ENCODE measurements around the gene TOR4A.

Gene TOR4A

DNA sequence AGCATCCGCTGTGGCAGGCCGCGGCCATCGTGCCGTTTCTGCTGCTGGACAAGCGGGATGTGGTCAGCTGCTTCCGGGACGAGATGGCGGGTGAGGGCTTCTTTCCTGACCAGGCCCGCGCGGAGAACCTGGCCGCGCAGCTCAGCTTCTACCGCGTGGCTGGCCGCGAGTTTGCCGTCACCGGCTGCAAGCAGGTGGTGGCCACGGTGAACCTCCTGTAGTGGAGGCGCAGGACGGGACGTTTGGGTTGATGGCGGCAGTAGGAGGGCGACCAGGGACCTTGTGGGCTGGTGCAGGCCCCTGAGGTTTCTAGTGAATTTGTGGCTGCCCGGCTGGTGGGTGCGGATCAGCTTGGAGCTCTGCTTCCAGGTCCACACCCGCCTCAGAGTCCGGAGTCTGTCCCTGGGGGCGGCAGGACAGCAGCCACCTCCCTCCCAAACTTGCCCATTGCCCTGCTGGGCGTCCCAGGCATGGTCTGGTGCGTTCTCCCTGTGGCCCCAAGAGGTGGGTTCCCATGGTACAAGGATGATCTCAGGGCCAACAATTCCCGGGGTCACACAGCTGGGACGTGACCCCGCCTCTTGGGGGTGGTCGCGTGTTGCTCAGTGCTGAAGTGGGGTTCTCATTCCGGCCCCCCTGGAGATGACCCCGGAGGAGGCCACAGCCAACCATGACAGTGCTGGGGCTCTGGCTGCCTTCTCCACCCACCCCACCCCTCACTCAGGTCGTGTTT, 2.4 kb downstream of the TOR4A start:
- no peak overlapping the region for H3K4me3 ChIP-seq (replicated peaks in 1 of 2; ENCODE audit: low read depth in 2 of 2, low read length in 2 of 2)
- no peak for DNase-seq (ENCODE audit: low read depth in 2 of 2)
- TF ChIP-seq, protein P1, sequence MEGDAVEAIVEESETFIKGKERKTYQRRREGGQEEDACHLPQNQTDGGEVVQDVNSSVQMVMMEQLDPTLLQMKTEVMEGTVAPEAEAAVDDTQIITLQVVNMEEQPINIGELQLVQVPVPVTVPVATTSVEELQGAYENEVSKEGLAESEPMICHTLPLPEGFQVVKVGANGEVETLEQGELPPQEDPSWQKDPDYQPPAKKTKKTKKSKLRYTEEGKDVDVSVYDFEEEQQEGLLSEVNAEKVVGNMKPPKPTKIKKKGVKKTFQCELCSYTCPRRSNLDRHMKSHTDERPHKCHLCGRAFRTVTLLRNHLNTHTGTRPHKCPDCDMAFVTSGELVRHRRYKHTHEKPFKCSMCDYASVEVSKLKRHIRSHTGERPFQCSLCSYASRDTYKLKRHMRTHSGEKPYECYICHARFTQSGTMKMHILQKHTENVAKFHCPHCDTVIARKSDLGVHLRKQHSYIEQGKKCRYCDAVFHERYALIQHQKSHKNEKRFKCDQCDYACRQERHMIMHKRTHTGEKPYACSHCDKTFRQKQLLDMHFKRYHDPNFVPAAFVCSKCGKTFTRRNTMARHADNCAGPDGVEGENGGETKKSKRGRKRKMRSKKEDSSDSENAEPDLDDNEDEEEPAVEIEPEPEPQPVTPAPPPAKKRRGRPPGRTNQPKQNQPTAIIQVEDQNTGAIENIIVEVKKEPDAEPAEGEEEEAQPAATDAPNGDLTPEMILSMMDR (IDR thresholded peaks at IDR 0.05; ENCODE audit: low read depth, low read length): no peak

DNA sequence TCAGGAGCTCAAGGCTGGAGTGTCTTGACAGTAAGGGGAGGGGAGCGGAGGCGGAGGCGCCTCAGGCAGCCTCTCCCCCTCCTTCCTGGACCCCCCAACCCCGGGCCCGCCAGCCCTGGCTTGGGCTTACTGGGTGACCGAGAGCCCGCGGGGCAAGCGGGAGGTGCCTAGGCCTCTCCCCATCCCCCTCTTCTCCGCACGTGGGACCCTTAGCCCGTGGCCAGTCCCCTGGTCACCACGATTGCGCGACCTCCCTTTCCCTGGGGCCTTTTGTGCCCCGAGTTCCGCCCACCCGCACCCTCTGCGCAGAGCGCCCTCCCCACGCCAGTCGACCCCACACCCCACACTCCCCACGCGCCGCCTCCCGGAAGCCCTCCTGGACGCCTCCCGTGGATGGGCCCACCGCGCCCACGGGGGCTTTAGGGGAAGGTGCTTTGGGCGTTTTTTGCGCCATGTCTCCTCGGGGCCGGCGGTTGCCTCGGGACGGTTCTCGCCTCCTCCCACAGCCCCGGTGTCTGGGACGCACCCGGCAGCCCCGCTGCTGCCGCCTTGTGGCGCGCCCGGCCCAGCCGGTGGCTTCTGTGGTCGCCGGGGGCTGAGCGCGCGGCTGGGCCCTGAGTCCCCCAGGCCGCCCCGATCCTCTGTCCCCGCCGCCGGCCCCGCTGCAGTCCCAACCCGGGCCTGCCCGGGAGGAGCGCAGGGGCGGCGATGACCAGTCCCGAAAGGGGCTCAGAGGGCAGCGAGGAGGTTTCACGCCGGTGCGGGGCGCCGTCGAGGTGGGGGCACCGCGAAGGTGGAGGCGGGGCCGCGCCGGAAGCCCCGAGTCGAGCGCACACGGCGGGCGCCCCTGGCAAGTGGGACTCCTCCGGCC, 3.2 kb downstream of the TOR4A start:
- TF ChIP-seq, protein P1 (IDR thresholded peaks at IDR 0.05; ENCODE audit: low read depth, low read length): peak; percentile 11
- peak overlapping the region in 1 of 2 donors; percentile 19 for H3K4me3 ChIP-seq (replicated peaks in 1 of 2; ENCODE audit: low read depth in 2 of 2, low read length in 2 of 2)
- DNase-seq (ENCODE audit: low read depth in 2 of 2): peak in 1 of 2 donors; percentile 51

DNA sequence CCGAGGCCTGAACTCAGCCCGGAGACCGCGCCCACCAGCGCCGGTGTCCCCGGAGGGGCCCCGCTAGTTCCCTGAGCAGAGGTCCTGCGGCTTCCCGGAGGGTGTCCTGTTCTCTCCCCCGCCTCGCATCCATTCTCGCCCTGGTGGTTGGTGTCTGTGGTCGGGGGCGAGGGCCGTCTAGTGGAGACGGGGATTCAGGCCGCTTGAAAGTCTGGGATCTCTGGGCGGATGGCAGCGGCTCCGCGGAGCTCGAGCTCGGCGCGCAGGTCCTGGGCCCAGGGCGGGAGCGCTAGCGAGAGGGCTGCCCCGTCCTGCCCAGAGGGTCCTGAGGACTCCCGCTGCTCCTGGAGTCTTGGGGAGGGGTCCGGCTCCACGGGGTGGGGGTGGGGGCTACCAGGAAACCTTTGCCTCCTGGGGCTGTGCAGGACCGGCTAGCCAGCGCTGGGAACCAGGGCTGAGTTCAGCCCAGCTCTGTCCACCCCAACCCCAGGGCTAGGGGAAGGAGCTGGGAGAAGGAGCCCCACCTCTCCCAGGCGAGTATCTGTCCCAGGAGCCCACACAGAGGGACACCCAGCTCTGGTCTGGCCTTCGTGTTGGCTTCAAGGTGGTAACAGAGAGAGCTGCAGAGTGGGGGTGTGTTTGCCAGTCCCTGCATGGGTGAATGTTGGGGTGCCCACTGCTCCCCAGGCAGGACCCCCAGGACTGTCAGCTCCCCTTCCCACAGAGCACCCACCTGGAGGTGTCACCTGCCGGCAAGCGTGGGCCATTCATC, 4.0 kb downstream of the TOR4A start:
- TF ChIP-seq, protein P1 (IDR thresholded peaks at IDR 0.05; ENCODE audit: low read depth, low read length): no peak
- DNase-seq (ENCODE audit: low read depth in 2 of 2): no peak
- H3K4me3 ChIP-seq (replicated peaks in 1 of 2; ENCODE audit: low read depth in 2 of 2, low read length in 2 of 2): peak overlapping the region in 1 of 2 donors; percentile 5

DNA sequence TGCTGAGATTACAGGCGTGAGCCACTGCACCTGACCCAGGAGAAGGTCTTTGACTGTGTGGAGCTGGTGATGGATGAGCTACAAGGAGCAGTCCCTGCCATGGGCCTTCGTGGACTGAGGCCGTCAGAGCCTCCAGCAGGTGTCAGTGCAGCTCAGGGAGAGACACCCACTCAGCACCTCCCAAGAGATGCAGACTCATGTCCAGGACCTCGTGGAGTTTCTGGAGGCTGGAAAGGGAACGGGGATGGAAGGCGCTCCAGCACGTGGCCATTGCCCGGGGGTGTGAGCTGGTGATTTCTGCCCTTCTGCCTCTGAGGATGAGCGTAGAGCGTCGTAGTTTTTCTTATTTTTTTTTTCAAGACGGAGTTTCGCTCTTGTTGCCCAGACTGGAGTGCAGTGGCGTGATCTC, 9.5 kb downstream of the TOR4A start:
- peak; percentile 67 to 78 for DNase-seq (ENCODE audit: low read depth in 2 of 2)
- TF ChIP-seq, protein P1 (IDR thresholded peaks at IDR 0.05; ENCODE audit: low read depth, low read length): peak; percentile 71
- no peak overlapping the region for H3K4me3 ChIP-seq (replicated peaks in 1 of 2; ENCODE audit: low read depth in 2 of 2, low read length in 2 of 2)

DNA sequence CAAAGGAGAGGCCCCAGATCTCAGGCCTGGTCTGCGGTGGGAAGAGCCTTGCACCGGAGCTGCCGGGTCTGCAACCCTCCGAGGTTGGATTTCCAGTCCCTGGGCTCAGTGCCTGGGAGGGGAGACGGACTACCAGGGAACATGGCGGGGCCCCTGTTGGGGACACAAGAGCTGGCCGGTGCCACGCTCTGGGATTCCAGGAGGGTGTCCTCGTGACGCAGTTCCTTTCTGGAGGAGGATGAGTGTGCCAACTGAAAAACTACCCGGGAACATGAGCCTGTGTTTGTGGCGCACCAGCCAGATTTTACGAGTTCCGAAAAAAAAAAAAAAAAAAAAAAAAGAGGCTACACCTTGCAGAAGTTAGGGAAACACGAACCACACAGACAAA, 15.6 kb downstream of the TOR4A start:
- TF ChIP-seq, protein P1 (IDR thresholded peaks at IDR 0.05; ENCODE audit: low read depth, low read length): no peak
- no peak overlapping the region for H3K4me3 ChIP-seq (replicated peaks in 1 of 2; ENCODE audit: low read depth in 2 of 2, low read length in 2 of 2)
- DNase-seq (ENCODE audit: low read depth in 2 of 2): no peak

DNA sequence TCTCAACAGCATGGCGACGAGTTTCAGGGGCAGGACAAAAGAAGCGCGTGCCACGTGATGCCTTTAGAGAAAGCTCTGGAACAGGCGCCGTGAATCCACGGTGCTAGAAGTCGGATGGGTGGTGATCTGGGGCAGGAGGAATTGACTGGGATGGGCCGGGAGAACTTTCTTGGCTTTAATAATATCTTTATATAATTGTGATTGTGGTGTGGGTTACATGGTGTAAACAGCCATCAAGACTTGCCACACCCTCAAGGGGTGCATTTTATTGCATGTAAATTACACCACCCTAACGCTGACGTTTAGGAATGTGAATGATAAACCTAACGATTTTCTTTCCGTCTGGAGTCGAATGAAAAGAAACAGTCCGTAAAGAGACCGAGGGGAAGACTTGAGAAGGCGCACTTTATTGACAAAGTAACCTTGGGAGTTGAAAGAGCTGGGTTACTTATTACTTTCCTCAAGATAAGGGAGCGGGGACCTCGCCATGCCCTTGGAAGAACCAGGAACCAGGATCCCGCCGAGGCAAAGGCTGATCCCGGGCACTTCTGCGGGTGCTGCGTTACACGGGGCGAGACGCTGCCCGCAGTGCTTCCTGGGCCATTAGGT, 16.1 kb downstream of the TOR4A start:
- TF ChIP-seq, protein P1 (IDR thresholded peaks at IDR 0.05; ENCODE audit: low read depth, low read length): no peak
- no peak overlapping the region for H3K4me3 ChIP-seq (replicated peaks in 1 of 2; ENCODE audit: low read depth in 2 of 2, low read length in 2 of 2)
- no peak for DNase-seq (ENCODE audit: low read depth in 2 of 2)
